ENCODE results near the gene RAB31. TPM values are rescaled to one million over a fixed set of nuclear protein-coding genes. Genes with fewer than 3 reads are reported as not detected.

RAB31 gene
- polyA plus RNA-seq, 1 of the 3 experiments (the other 2 are of a cell fraction) = 23.0 TPM

- TF ChIP-seq SIN3A (IDR thresholded peaks at IDR 0.05; ENCODE audit: borderline replicate concordance, low read depth, low read length) (no peak), RCOR1 (IDR thresholded peaks at IDR 0.05; ENCODE audit: low read length) (no peak), NFIC (IDR thresholded peaks at IDR 0.05; ENCODE audit: borderline replicate concordance) (no peak), RAD21 (IDR thresholded peaks at IDR 0.05; ENCODE audit: low read length) (no peak), TAF1 (IDR thresholded peaks at IDR 0.05; ENCODE audit: borderline replicate concordance, low read depth, low read length) (no peak), TCF12 (IDR thresholded peaks at IDR 0.05) (no peak)
Observed at GRCh38 chr18:9806905-9807304, 98.8 kb downstream of the RAB31 start (continued).

- peaks cover 0 to 3% of the 10 kb centered on the region in 2 experiments for H3K36me3 ChIP-seq (replicated peaks in 1 of 2; ENCODE audit: control insufficient read depth in 1 of 2, insufficient read depth in 2 of 2, low read length in 1 of 2)
- no peak overlapping the region for H3K27ac ChIP-seq (ENCODE audit: low read depth in 2 of 2, low read length in 1 of 2)
- no peak for DNase-seq
- H3K79me2 ChIP-seq (ENCODE audit: insufficient read depth) = no peaks in the 10 kb centered on the region
- no peaks in the 10 kb centered on the region for H3K9me3 ChIP-seq
- ChIA-PET CTCF (no interaction called here), POLR2A (no interaction called here)
- H3K9me2 ChIP-seq = no peaks in the 10 kb centered on the region
- no peak overlapping the region for H3K4me2 ChIP-seq
- 86% methylated on average over 19 of the region's 21 CpGs for WGBS (ENCODE audit: low lambda C conversion rate)
- no peaks in the 10 kb centered on the region for H3F3A ChIP-seq (replicated peaks; ENCODE audit: insufficient read depth)
- H3K27me3 ChIP-seq (ENCODE audit: insufficient read depth) = no peaks in the 10 kb centered on the region
- H3K4me1 ChIP-seq (ENCODE audit: control insufficient read depth in 1 of 2, insufficient read depth in 2 of 2, low read depth in 1 of 2, low read length in 1 of 2) = peaks cover 13 to 22% of the 10 kb centered on the region in 2 experiments; a peak in 2 of 4 replicates
- H2AFZ ChIP-seq (ENCODE audit: low read depth) = no peak overlapping the region
- H3K9ac ChIP-seq = no peak overlapping the region
- H4K20me1 ChIP-seq (ENCODE audit: insufficient read depth) = no peaks in the 10 kb centered on the region
- H3K4me3 ChIP-seq (ENCODE audit: low read depth in 2 of 2, low read length in 1 of 2) = no peak overlapping the region
- TF ChIP-seq CHD2 (IDR thresholded peaks at IDR 0.05; ENCODE audit: low read length, partially characterized antibody) (no peak), FOXM1 (IDR thresholded peaks at IDR 0.05; ENCODE audit: low read depth) (no peak), RCOR1 (IDR thresholded peaks at IDR 0.05; ENCODE audit: low read length) (no peak), REST (IDR thresholded peaks at IDR 0.05; ENCODE audit: low read depth, low read length) (no peak), EZH2phosphoT487 (IDR thresholded peaks at IDR 0.05; ENCODE audit: borderline replicate concordance, low read depth) (no peak), JUND (IDR thresholded peaks at IDR 0.05) (no peak), TEAD4 (IDR thresholded peaks at IDR 0.05; ENCODE audit: borderline replicate concordance, insufficient read depth) (no peak), USF1 (IDR thresholded peaks at IDR 0.05; ENCODE audit: borderline replicate concordance, low read depth) (no peak), USF2 (IDR thresholded peaks at IDR 0.05; ENCODE audit: borderline replicate concordance, low read depth, low read length) (no peak), RFX5 (IDR thresholded peaks at IDR 0.05; ENCODE audit: low read length) (no peak), IRF3 (IDR thresholded peaks at IDR 0.05; ENCODE audit: low read depth, low read length) (no peak), FOXJ3 (CRISPR knock-in tag; IDR thresholded peaks at IDR 0.05) (no peak), GABPA (IDR thresholded peaks at IDR 0.05; ENCODE audit: low read depth) (no peak), TCF12 (IDR thresholded peaks at IDR 0.05) (no peak), TAF1 (IDR thresholded peaks at IDR 0.05; ENCODE audit: borderline replicate concordance, low read depth, low read length) (no peak), MXI1 (IDR thresholded peaks at IDR 0.05; ENCODE audit: low read depth, low read length) (no peak), SMC3 (IDR thresholded peaks at IDR 0.05; ENCODE audit: low read depth, low read length) (no peak), ELF1 (IDR thresholded peaks at IDR 0.05) (no peak)
Observed at GRCh38 chr18:9808295-9809241, 100.5 kb downstream of the RAB31 start.

All from SK-N-SH (cell line).